GM23338 (cell line): ENCODE data around the gene SLX4IP.

ENCODE experiments used
- CREB1 ChIP-seq: fragments of 250-450 bp; sonication (Bioruptor Pico); IDR thresholded peaks from 2 replicates; pipeline ENCODE4 v1.5.0; 2020; ENCODE audit warnings: low read depth, mild to moderate bottlenecking, moderate library complexity
- CTCF ChIP-seq, 2 experiments: fragments of 200-600 bp in 1 of 2; sonication (generic) in 1 of 2; conservative IDR thresholded peaks; 2 replicates each; pipeline versions ENCODE4 v1.5.1 to v1.6.1; 2016 to 2017; ENCODE audit warnings: antibody characterized with exemption in 2 of 2, low read depth in 2 of 2, mild to moderate bottlenecking in 2 of 2, moderate library complexity in 1 of 2
- ETS1 ChIP-seq: IDR thresholded peaks from 2 replicates; pipeline ENCODE4 v1.6.1; 2016; ENCODE audit warnings: antibody characterized with exemption
- EZH2 ChIP-seq: fragments of 200-600 bp; sonication (generic); IDR thresholded peaks from one replicate; pipeline ENCODE4 v1.8.0; 2017; ENCODE audit warnings: antibody characterized with exemption, mild to moderate bottlenecking, low read depth; ENCODE audit not compliant: unreplicated experiment
- EZH2phosphoT487 ChIP-seq: fragments of 200-600 bp; sonication (generic); IDR thresholded peaks from one replicate; pipeline ENCODE4 v1.8.1; 2018; ENCODE audit warnings: antibody characterized with exemption; ENCODE audit not compliant: unreplicated experiment
- JUNB ChIP-seq: IDR thresholded peaks from one replicate; pipeline ENCODE4 v1.6.1; 2016; ENCODE audit warnings: antibody characterized with exemption; ENCODE audit not compliant: unreplicated experiment
- NANOG ChIP-seq: IDR thresholded peaks from 2 replicates; pipeline ENCODE4 v1.6.1; 2016; ENCODE audit warnings: antibody characterized with exemption, borderline replicate concordance
- POLR2AphosphoS5 ChIP-seq: IDR thresholded peaks from 2 replicates; pipeline ENCODE4 v1.6.1; 2016; ENCODE audit warnings: antibody characterized with exemption, low read depth
- REST ChIP-seq: IDR thresholded peaks from one replicate; pipeline ENCODE4 v1.6.1; 2018; ENCODE audit warnings: antibody characterized with exemption; ENCODE audit not compliant: unreplicated experiment
- STAT1 ChIP-seq: IDR thresholded peaks from one replicate; pipeline ENCODE4 v1.6.1; 2016; ENCODE audit warnings: antibody characterized with exemption; ENCODE audit not compliant: unreplicated experiment
- ZNF114 ChIP-seq: fragments of 250-450 bp; sonication (Bioruptor Pico); IDR thresholded peaks from 2 replicates; pipeline ENCODE4 v1.5.0; 2020; ENCODE audit warnings: mild to moderate bottlenecking, moderate library complexity
- ZNF331 ChIP-seq: fragments of 250-450 bp; sonication (Bioruptor Pico); IDR thresholded peaks from 2 replicates; pipeline ENCODE4 v1.5.0; 2020; ENCODE audit warnings: low read depth, mild to moderate bottlenecking, moderate library complexity
- ZNF462 ChIP-seq: fragments of 250-450 bp; sonication (Bioruptor Pico); IDR thresholded peaks from 2 replicates; pipeline ENCODE4 v1.5.0; 2020; ENCODE audit warnings: mild to moderate bottlenecking, moderate library complexity

GRCh38 chr20:10453241-10453640 lies 18.1 kb downstream of the SLX4IP start:
- TF ChIP-seq CTCF (conservative IDR thresholded peaks at IDR 0.05; ENCODE audit: low read depth in 2 of 2): no peak
- TF ChIP-seq REST: no peak
- TF ChIP-seq EZH2phosphoT487: no peak
- no peak for TF ChIP-seq ZNF331 (CRISPR knock-in tag)
- no peak for TF ChIP-seq POLR2AphosphoS5
- no peak for TF ChIP-seq ETS1
- no peak for TF ChIP-seq CREB1
- no peak for TF ChIP-seq EZH2
- TF ChIP-seq JUNB: no peak
- no peak for TF ChIP-seq ZNF114 (CRISPR knock-in tag)
- TF ChIP-seq STAT1: no peak
- TF ChIP-seq NANOG: no peak
- no peak for TF ChIP-seq ZNF462
